Peyer's patch (tissue), 4 donors: ENCODE results near the gene SLC39A8.

Experiments
- CTCF ChIP-seq, 6 experiments: fragments of 450-650 bp in 4 of 6; fragments of 200-600 bp in 2 of 6; sonication (generic) in 1 of 6; IDR thresholded peaks; one replicate each; pipeline ENCODE4 v1.5.1; 2017 to 2019; ENCODE audit warnings: antibody characterized with exemption in 6 of 6, mild to moderate bottlenecking in 3 of 6, moderate library complexity in 1 of 6
- POLR2A ChIP-seq, 2 donors: fragments of 450-650 bp; IDR thresholded peaks; one replicate each; pipeline ENCODE4 v1.5.1; 2017; ENCODE audit warnings: antibody characterized with exemption in 2 of 2, mild to moderate bottlenecking in 2 of 2, moderate library complexity in 2 of 2

- no peak for TF ChIP-seq CTCF (IDR thresholded peaks at IDR 0.05)
- no peak for TF ChIP-seq POLR2A (IDR thresholded peaks at IDR 0.05)
Measured at GRCh38 chr4:102302762-102303161, 42.5 kb downstream of the SLC39A8 start.
